ENCODE data around the gene SERPINB13.

DNA sequence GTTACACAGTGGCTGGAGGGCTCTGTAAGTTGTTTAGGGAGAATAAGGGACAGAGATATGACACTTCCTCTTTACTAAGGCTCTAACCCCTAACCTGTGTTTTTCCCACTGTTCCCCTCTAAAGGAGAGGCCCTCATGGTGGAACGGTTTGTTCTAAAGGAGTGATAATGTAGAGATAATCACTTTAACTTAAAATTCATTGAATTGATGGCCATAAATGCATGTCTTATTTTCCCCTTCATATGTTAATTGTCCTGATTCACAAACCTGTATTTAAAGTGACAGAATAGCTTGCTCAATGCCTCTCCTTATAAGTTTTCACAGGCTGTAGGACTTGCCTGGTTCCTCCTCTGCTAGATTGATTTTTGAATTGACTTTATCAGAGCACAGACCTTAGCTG is 45.1 kb upstream of the SERPINB13 start, which contains the start of gene SERPINB12:
- TF ChIP-seq CTCF (conservative IDR thresholded peaks at IDR 0.05; ENCODE audit: low read length) (no peak), EZH2phosphoT487 (IDR thresholded peaks at IDR 0.05; ENCODE audit: borderline replicate concordance) (no peak)

All from Loucy (cell line).